GM21360 (cell line): Measurements from ENCODE around the gene NAP1L1.
"Not testable (repeated sequence)": the region's sequence is repeated elsewhere in the genome, so short reads cannot be mapped to it uniquely, and the experiment has no call there.

Source experiments
- ATAC-seq: cut with Tn5 transposase; IDR thresholded peaks from one replicate; pipeline ENCODE4 v1.9.1; 2021; ENCODE audit warnings: mild to moderate bottlenecking, moderate library complexity; ENCODE audit not compliant: unreplicated experiment

NAP1L1 gene

DNA sequence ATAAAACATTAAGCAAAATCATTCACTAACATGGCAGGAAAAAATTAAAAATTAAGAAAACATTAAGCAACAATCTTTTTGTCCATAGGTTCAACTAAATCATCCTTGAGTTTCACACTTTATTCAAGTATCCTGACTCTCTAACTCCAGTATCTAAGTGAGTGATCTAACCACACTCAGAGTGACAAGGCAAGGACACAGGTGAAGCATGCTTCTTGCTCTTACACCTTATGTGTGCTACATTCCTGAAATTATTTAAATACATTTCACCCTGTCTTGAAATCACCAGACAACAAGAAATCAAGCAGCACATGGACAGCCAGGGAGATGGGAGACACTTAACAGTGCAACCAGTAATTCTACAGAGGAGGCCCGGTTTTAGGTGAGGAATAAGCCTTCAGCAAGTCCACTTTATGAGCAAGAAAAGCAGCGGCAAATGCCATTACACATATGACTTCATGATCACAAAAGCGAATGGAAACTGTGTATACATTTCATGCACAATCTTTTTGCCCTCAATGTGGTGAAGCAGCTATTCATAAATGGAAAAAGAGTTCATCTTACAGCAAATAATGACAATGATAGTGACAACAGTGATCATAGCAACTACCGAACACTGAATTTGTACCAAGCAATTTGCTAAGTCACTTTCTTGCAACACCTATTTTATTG, 90.3 kb downstream of the NAP1L1 start:
- ATAC-seq, result no peak

GRCh38 chr12:75991753-75992152, 92.7 kb downstream of the NAP1L1 start:
- ATAC-seq, result no peak

GRCh38 chr12:75990189-75990912, 94.1 kb downstream of the NAP1L1 start:
- ATAC-seq, result no peak

- not testable (repeated sequence) for ATAC-seq
Observed at GRCh38 chr12:75987709-75988108, 96.8 kb downstream of the NAP1L1 start.
